ENCODE data around the gene CTIF.
A peak's percentile ranks its signal among the peaks of the same experiment; 100 is the strongest.

Gene CTIF

GRCh38 chr18:48675912-48676311 is 137.1 kb downstream of the CTIF start:
- no peak for DNase-seq (ENCODE audit: low read depth in 2 of 3, low spot score in 2 of 3)

- DNase-seq (ENCODE audit: low read depth in 2 of 3, low spot score in 2 of 3): no peak
Measured at GRCh38 chr18:48676346-48676745, 137.5 kb downstream of the CTIF start.

- DNase-seq (ENCODE audit: low read depth in 2 of 3, low spot score in 2 of 3): peak; percentile 31 to 63 (median 47)
Measured at GRCh38 chr18:48676756-48677368, 138.0 kb downstream of the CTIF start.

DNA sequence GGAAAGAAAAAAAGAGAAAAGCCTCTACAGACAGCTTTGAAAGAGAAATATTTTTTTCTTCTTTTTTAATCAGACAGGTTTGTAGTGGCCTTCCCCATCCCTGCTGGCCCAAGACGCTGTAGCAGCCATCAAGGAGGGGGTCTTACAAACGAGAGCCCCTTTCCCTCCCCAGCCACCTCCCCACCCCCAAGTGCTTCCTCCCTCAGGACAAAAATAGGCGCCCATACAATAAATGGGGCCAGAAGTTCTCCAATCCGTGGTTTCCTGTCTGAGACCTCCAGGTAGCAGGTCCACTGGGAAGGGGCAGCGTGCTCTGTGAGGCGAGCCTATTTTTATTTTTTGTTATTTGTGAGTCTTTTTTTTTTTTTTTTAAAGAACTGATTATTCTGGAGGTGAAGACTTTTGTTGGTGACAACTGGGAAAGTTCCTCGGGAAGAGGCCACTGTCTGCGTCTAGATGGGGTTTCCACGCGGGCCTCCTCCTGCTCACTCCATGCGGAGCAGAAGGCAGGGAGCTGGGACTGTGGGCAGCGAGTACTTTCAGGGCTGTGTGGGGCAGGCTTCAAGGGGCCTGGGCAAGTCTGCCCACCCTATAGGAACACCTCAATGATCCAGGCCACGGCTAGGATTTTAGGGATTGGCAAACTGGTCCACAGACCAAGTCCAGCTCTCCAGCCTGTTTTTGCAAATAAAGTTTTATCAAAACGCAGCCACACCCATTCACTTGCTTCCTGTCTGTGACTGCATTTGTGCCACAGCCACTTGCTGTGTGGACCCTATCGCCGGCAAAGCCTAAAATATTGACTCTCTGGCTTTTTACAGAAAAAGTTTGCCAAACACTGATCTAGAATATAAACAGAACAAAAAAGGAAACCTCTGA is 139.6 kb downstream of the CTIF start:
- DNase-seq (ENCODE audit: low read depth in 2 of 3, low spot score in 2 of 3): no peak

GRCh38 chr18:48679236-48679635 is 140.4 kb downstream of the CTIF start:
- no peak for DNase-seq (ENCODE audit: low read depth in 2 of 3, low spot score in 2 of 3)

GRCh38 chr18:48680339-48681250 is 141.8 kb downstream of the CTIF start:
- no peak for DNase-seq (ENCODE audit: low read depth in 2 of 3, low spot score in 2 of 3)

- DNase-seq (ENCODE audit: low read depth in 2 of 3, low spot score in 2 of 3): no peak
Measured at GRCh38 chr18:48682768-48683167, 143.9 kb downstream of the CTIF start.

- no peak for DNase-seq (ENCODE audit: low read depth in 2 of 3, low spot score in 2 of 3)
Measured at GRCh38 chr18:48683197-48683596, 144.4 kb downstream of the CTIF start.

DNA sequence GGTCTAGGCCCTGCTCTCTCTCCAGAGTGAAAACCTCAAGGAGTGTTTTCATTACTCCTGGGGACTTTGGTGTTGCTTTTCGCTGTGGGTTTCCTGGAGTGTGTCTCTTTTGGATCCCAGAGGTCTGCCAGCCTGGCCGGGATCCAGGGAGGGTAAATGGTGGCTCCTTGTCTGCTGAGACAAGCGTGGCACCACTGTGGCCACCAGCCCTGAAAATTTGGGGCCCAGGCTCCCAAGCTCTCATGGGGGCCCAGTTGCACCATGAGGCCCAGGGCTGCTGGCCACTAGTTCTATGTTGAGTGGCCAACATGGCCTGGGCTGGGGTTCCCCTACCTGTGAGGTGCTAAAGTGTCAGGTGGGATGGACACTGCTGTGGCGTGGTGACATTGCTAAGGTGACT is 144.8 kb downstream of the CTIF start:
- DNase-seq (ENCODE audit: low read depth in 2 of 3, low spot score in 2 of 3): no peak

GRCh38 chr18:48687346-48688042 is 148.7 kb downstream of the CTIF start:
- no peak for DNase-seq (ENCODE audit: low read depth in 2 of 3, low spot score in 2 of 3)

GRCh38 chr18:48688961-48689360 is 150.1 kb downstream of the CTIF start:
- no peak for DNase-seq (ENCODE audit: low read depth in 2 of 3, low spot score in 2 of 3)

- DNase-seq (ENCODE audit: low read depth in 2 of 3, low spot score in 2 of 3): no peak
Measured at GRCh38 chr18:48689548-48689947, 150.7 kb downstream of the CTIF start.

DNA sequence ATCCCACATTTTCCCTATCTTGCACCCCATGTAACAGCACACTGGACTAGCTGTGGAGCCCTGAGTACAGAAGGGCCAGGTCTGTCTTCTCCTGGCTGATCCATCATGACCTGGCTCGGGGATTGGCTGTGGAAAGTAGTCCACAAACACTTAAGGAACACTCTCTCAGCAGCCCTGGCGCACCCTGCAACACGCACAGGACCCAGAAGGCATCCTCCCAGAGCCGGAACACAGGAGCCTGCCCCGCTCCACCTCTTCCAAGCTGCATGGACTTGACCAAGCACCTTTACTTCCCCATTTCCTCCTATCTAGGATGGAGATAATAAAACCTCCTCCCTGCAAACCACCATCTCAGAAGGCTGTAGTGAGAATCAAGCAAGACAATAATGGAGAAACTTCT is 151.7 kb downstream of the CTIF start:
- no peak for DNase-seq (ENCODE audit: low read depth in 2 of 3, low spot score in 2 of 3)

DNA sequence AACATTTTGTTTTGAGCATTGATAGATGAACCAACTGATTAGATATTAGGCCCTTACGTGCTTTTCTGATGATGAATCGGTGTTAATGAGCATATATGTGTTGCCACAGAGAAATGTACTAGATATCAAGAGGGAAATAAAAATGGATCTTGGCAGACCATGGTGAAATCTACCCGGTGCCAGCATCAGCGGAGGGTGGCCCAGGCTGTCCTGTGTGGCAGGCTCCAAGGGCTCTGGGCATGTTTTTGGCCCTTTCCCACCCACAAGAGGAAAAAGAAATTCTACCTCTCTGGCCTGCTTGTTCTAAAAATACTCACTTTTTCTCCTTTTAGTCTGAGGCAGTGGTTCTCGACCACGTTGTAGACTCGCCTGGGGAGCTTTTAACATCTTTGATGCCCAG is 154.2 kb downstream of the CTIF start:
- DNase-seq (ENCODE audit: low read depth in 2 of 3, low spot score in 2 of 3): no peak

DNA sequence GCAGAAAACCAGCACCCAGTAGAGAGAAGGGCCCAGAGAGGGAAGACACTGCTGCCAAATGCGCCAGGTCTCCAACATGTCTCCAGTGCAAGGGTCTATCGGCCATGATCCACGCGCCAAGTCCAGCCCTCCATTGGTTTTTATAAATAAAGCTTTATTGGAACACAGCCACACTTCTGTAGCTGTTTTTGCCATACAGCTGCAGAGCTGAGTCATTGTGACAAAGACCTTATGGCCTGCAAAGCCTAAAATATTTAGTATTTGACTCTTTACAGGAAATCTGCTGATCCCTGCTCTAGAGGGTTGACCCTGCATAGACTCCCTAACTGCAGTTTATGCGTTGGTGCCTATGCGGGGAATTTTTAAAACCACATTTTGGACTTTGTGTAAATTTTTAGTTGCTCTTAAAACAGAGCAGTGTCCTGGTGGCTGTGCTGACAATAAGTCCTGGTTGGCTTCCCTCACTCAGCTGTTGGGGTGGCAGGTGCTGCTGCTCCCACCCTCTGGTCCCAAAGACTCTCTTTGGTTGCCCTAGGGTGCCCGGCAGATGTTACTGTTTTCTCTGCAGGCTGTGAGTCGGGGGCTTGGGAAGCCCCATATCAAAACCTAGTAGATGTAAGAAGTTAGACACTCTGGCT is 154.9 kb downstream of the CTIF start:
- DNase-seq (ENCODE audit: low read depth in 2 of 3, low spot score in 2 of 3): no peak

- no peak for DNase-seq (ENCODE audit: low read depth in 2 of 3, low spot score in 2 of 3)
Measured at GRCh38 chr18:48694295-48694694, 155.5 kb downstream of the CTIF start.

DNA sequence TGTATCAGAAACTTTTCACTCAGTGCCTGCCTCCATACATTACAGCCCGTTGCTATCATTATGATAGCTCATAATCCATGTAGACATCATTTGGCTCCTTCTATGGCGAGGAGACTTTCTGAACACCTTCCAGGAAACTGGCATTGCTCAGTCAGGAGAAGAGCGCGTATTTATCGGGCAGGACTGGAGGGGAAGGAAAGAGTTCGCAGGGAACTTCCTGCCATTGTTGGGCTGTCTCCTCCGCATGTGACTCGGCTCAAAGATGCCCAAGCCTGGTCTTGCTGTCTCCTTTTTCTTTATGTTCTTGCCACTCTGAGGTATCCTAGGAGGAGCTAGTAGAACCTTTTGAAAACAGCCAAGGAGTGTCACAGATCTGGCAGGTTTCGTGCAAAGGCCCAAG is 156.8 kb downstream of the CTIF start:
- no peak for DNase-seq (ENCODE audit: low read depth in 2 of 3, low spot score in 2 of 3)

GRCh38 chr18:48696218-48696617 is 157.4 kb downstream of the CTIF start:
- no peak for DNase-seq (ENCODE audit: low read depth in 2 of 3, low spot score in 2 of 3)

- DNase-seq (ENCODE audit: low read depth in 2 of 3, low spot score in 2 of 3): no peak
Measured at GRCh38 chr18:48697441-48697840, 158.6 kb downstream of the CTIF start.

DNA sequence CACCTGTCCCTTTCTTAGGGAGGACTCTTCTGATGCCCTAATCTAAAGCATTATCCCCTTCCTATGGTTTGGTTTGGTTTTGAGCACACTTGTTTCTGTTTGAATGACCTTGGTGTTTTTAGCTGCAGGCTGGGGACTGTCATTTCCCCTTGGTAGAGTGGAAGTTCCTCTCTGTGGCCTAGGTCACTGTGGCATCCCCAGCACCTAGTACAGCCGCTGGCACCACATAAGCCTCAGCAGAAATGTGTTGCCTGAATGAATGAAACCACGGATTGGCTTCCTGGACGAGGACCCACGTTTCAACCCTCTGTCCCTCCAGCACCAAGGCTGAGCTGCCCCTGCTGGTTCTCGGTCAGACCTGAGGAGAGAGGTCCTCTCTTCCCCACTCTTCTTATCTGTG is 159.9 kb downstream of the CTIF start:
- no peak for DNase-seq (ENCODE audit: low read depth in 2 of 3, low spot score in 2 of 3)

DNA sequence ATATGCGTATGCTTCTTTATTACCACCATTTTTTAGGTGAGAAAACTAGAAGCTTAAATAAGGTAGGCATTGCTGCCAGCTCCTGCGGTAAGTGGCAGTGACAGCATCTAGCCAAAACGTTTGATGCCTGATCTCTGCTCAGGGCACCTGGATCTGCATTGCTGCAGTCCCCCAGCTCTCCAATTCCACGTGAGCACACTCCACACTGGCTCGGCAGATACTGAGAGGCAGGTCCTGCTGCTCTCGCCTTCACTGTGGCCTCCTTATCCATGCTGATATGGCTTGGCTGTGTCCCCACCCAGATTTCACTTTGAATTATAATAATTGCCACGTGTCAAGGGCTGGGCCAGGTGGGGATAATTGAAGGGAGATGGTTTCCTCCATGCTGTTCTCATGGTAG is 160.9 kb downstream of the CTIF start:
- no peak for DNase-seq (ENCODE audit: low read depth in 2 of 3, low spot score in 2 of 3)
